ENCODE data around the gene SUPT3H.

Gene SUPT3H

GRCh38 chr6:45175272-45175671 is 202.5 kb downstream of the SUPT3H start:
- no peaks in the 10 kb centered on the region for H3K9me3 ChIP-seq (ENCODE audit: control insufficient read depth, insufficient read depth, low read length)
- no peak overlapping the region for H3K4me3 ChIP-seq (ENCODE audit: low read depth, low read length)
- no peaks in the 10 kb centered on the region; the same call in 1 of the 2 replicates for H3K4me1 ChIP-seq (ENCODE audit: control insufficient read depth, insufficient read depth, low read length)
- no peak overlapping the region for H3K9ac ChIP-seq (ENCODE audit: low read depth, low read length)
- no peaks in the 10 kb centered on the region for H3K36me3 ChIP-seq (ENCODE audit: control insufficient read depth, insufficient read depth, low read length)
- H3K27ac ChIP-seq (ENCODE audit: low read depth, low read length): no peak overlapping the region
- H3K27me3 ChIP-seq (ENCODE audit: control insufficient read depth, insufficient read depth, low read length): no peaks in the 10 kb centered on the region

GRCh38 chr6:45174045-45174444 is 203.7 kb downstream of the SUPT3H start:
- Histone ChIP-seq H3K4me1 (ENCODE audit: control insufficient read depth, insufficient read depth, low read length) (no peaks in the 10 kb centered on the region; the same call in 1 of the 2 replicates), H3K4me3 (ENCODE audit: low read depth, low read length) (no peak overlapping the region), H3K9ac (ENCODE audit: low read depth, low read length) (no peak overlapping the region), H3K36me3 (ENCODE audit: control insufficient read depth, insufficient read depth, low read length) (no peaks in the 10 kb centered on the region), H3K9me3 (ENCODE audit: control insufficient read depth, insufficient read depth, low read length) (no peaks in the 10 kb centered on the region), H3K27ac (ENCODE audit: low read depth, low read length) (no peak overlapping the region), H3K27me3 (ENCODE audit: control insufficient read depth, insufficient read depth, low read length) (no peaks in the 10 kb centered on the region)

- Histone ChIP-seq H3K27ac (ENCODE audit: low read depth, low read length) (no peak overlapping the region), H3K27me3 (ENCODE audit: control insufficient read depth, insufficient read depth, low read length) (no peaks in the 10 kb centered on the region), H3K9ac (ENCODE audit: low read depth, low read length) (no peak overlapping the region), H3K4me1 (ENCODE audit: control insufficient read depth, insufficient read depth, low read length) (no peaks in the 10 kb centered on the region; the same call in 1 of the 2 replicates), H3K4me3 (ENCODE audit: low read depth, low read length) (no peak overlapping the region), H3K9me3 (ENCODE audit: control insufficient read depth, insufficient read depth, low read length) (no peaks in the 10 kb centered on the region), H3K36me3 (ENCODE audit: control insufficient read depth, insufficient read depth, low read length) (no peaks in the 10 kb centered on the region)
Measured at GRCh38 chr6:45171380-45171779, 206.4 kb downstream of the SUPT3H start.

GRCh38 chr6:45170309-45170708 is 207.4 kb downstream of the SUPT3H start:
- Histone ChIP-seq H3K9ac (ENCODE audit: low read depth, low read length) (no peak overlapping the region), H3K27me3 (ENCODE audit: control insufficient read depth, insufficient read depth, low read length) (no peaks in the 10 kb centered on the region), H3K4me3 (ENCODE audit: low read depth, low read length) (no peak overlapping the region), H3K9me3 (ENCODE audit: control insufficient read depth, insufficient read depth, low read length) (no peaks in the 10 kb centered on the region), H3K36me3 (ENCODE audit: control insufficient read depth, insufficient read depth, low read length) (no peaks in the 10 kb centered on the region), H3K27ac (ENCODE audit: low read depth, low read length) (no peak overlapping the region), H3K4me1 (ENCODE audit: control insufficient read depth, insufficient read depth, low read length) (no peaks in the 10 kb centered on the region; the same call in 1 of the 2 replicates)

- Histone ChIP-seq H3K9me3 (ENCODE audit: control insufficient read depth, insufficient read depth, low read length) (no peaks in the 10 kb centered on the region), H3K4me3 (ENCODE audit: low read depth, low read length) (no peak overlapping the region), H3K27ac (ENCODE audit: low read depth, low read length) (no peak overlapping the region), H3K4me1 (ENCODE audit: control insufficient read depth, insufficient read depth, low read length) (no peaks in the 10 kb centered on the region; the same call in 1 of the 2 replicates), H3K9ac (ENCODE audit: low read depth, low read length) (no peak overlapping the region), H3K27me3 (ENCODE audit: control insufficient read depth, insufficient read depth, low read length) (no peaks in the 10 kb centered on the region), H3K36me3 (ENCODE audit: control insufficient read depth, insufficient read depth, low read length) (no peaks in the 10 kb centered on the region)
Measured at GRCh38 chr6:45169815-45170214, 207.9 kb downstream of the SUPT3H start.

- H3K36me3 ChIP-seq (ENCODE audit: control insufficient read depth, insufficient read depth, low read length): no peaks in the 10 kb centered on the region
- H3K9ac ChIP-seq (ENCODE audit: low read depth, low read length): no peak overlapping the region
- 0 out of 2 replicates have a peak, but pooled peaks cover 8% of the 10 kb centered on the region for H3K4me1 ChIP-seq (ENCODE audit: control insufficient read depth, insufficient read depth, low read length)
- no peaks in the 10 kb centered on the region for H3K9me3 ChIP-seq (ENCODE audit: control insufficient read depth, insufficient read depth, low read length)
- no peaks in the 10 kb centered on the region for H3K27me3 ChIP-seq (ENCODE audit: control insufficient read depth, insufficient read depth, low read length)
- H3K27ac ChIP-seq (ENCODE audit: low read depth, low read length): no peak overlapping the region
- no peak overlapping the region for H3K4me3 ChIP-seq (ENCODE audit: low read depth, low read length)
Measured at GRCh38 chr6:45163952-45164766, 213.6 kb downstream of the SUPT3H start.

GRCh38 chr6:45160305-45160704 is 217.4 kb downstream of the SUPT3H start:
- no peaks in the 10 kb centered on the region for H3K27me3 ChIP-seq (ENCODE audit: control insufficient read depth, insufficient read depth, low read length)
- no peak overlapping the region for H3K4me3 ChIP-seq (ENCODE audit: low read depth, low read length)
- no peak overlapping the region for H3K27ac ChIP-seq (ENCODE audit: low read depth, low read length)
- H3K4me1 ChIP-seq (ENCODE audit: control insufficient read depth, insufficient read depth, low read length): peaks cover 12% of the 10 kb centered on the region; the same call in 1 of the 2 replicates
- no peaks in the 10 kb centered on the region for H3K9me3 ChIP-seq (ENCODE audit: control insufficient read depth, insufficient read depth, low read length)
- no peaks in the 10 kb centered on the region for H3K36me3 ChIP-seq (ENCODE audit: control insufficient read depth, insufficient read depth, low read length)
- no peak overlapping the region for H3K9ac ChIP-seq (ENCODE audit: low read depth, low read length)

- no peaks in the 10 kb centered on the region for H3K36me3 ChIP-seq (ENCODE audit: control insufficient read depth, insufficient read depth, low read length)
- no peak overlapping the region for H3K4me3 ChIP-seq (ENCODE audit: low read depth, low read length)
- no peaks in the 10 kb centered on the region for H3K27me3 ChIP-seq (ENCODE audit: control insufficient read depth, insufficient read depth, low read length)
- no peak overlapping the region for H3K9ac ChIP-seq (ENCODE audit: low read depth, low read length)
- H3K4me1 ChIP-seq (ENCODE audit: control insufficient read depth, insufficient read depth, low read length): peaks cover 4% of the 10 kb centered on the region; the same call in 1 of the 2 replicates
- H3K9me3 ChIP-seq (ENCODE audit: control insufficient read depth, insufficient read depth, low read length): no peaks in the 10 kb centered on the region
- H3K27ac ChIP-seq (ENCODE audit: low read depth, low read length): no peak overlapping the region
Measured at GRCh38 chr6:45156075-45156474, 221.7 kb downstream of the SUPT3H start.

- Histone ChIP-seq H3K4me1 (ENCODE audit: control insufficient read depth, insufficient read depth, low read length) (peaks cover 4% of the 10 kb centered on the region; the same call in 1 of the 2 replicates), H3K4me3 (ENCODE audit: low read depth, low read length) (no peak overlapping the region), H3K27me3 (ENCODE audit: control insufficient read depth, insufficient read depth, low read length) (no peaks in the 10 kb centered on the region), H3K27ac (ENCODE audit: low read depth, low read length) (no peak overlapping the region), H3K36me3 (ENCODE audit: control insufficient read depth, insufficient read depth, low read length) (no peaks in the 10 kb centered on the region), H3K9me3 (ENCODE audit: control insufficient read depth, insufficient read depth, low read length) (no peaks in the 10 kb centered on the region), H3K9ac (ENCODE audit: low read depth, low read length) (no peak overlapping the region)
Measured at GRCh38 chr6:45155341-45155894, 222.3 kb downstream of the SUPT3H start.

- H3K9me3 ChIP-seq (ENCODE audit: control insufficient read depth, insufficient read depth, low read length): no peaks in the 10 kb centered on the region
- no peak overlapping the region for H3K4me3 ChIP-seq (ENCODE audit: low read depth, low read length)
- H3K9ac ChIP-seq (ENCODE audit: low read depth, low read length): no peak overlapping the region
- no peak overlapping the region for H3K27ac ChIP-seq (ENCODE audit: low read depth, low read length)
- peaks cover 4% of the 10 kb centered on the region; the same call in 1 of the 2 replicates for H3K4me1 ChIP-seq (ENCODE audit: control insufficient read depth, insufficient read depth, low read length)
- H3K36me3 ChIP-seq (ENCODE audit: control insufficient read depth, insufficient read depth, low read length): no peaks in the 10 kb centered on the region
- no peaks in the 10 kb centered on the region for H3K27me3 ChIP-seq (ENCODE audit: control insufficient read depth, insufficient read depth, low read length)
Measured at GRCh38 chr6:45154679-45155078, 223.1 kb downstream of the SUPT3H start.

GRCh38 chr6:45148711-45149341 is 228.9 kb downstream of the SUPT3H start:
- H3K9me3 ChIP-seq (ENCODE audit: control insufficient read depth, insufficient read depth, low read length): no peaks in the 10 kb centered on the region
- H3K36me3 ChIP-seq (ENCODE audit: control insufficient read depth, insufficient read depth, low read length): no peaks in the 10 kb centered on the region
- no peak overlapping the region for H3K27ac ChIP-seq (ENCODE audit: low read depth, low read length)
- H3K4me3 ChIP-seq (ENCODE audit: low read depth, low read length): no peak overlapping the region
- H3K27me3 ChIP-seq (ENCODE audit: control insufficient read depth, insufficient read depth, low read length): no peaks in the 10 kb centered on the region
- H3K9ac ChIP-seq (ENCODE audit: low read depth, low read length): no peak overlapping the region
- H3K4me1 ChIP-seq (ENCODE audit: control insufficient read depth, insufficient read depth, low read length): no peaks in the 10 kb centered on the region

Data from HUES48 (cell line).